ENCODE results near the gene TTC39B.

Gene TTC39B

DNA sequence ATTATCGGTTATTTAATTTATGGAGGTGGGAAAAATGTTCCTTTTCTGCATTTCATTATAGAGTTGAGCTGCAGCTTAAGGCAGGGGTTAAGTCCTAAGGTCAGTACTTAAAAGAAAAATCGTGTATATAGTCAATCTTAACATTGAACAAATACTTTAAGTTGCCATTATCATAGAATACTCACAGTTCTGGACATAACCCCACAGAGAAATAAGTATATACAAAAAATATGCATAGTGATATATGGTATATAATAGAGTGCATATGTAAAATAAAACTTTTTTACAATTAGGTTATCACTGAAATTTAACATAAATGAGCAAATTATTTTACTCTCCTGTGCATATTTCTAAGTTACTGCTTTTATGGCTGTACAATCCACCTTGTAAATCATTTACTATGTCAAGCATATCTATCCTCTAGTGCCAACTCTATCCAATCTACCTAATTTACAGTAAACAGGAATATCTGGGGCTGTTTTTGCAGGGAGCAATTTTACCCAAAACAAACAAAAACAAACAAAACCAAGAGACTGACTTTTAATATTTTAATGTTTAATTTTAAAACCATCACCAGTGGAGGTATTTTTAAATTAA, 28.8 kb downstream of the TTC39B start:
- TF ChIP-seq, protein P1, sequence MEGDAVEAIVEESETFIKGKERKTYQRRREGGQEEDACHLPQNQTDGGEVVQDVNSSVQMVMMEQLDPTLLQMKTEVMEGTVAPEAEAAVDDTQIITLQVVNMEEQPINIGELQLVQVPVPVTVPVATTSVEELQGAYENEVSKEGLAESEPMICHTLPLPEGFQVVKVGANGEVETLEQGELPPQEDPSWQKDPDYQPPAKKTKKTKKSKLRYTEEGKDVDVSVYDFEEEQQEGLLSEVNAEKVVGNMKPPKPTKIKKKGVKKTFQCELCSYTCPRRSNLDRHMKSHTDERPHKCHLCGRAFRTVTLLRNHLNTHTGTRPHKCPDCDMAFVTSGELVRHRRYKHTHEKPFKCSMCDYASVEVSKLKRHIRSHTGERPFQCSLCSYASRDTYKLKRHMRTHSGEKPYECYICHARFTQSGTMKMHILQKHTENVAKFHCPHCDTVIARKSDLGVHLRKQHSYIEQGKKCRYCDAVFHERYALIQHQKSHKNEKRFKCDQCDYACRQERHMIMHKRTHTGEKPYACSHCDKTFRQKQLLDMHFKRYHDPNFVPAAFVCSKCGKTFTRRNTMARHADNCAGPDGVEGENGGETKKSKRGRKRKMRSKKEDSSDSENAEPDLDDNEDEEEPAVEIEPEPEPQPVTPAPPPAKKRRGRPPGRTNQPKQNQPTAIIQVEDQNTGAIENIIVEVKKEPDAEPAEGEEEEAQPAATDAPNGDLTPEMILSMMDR (conservative IDR thresholded peaks at IDR 0.05; ENCODE audit: low read length): no peak
- no peak for DNase-seq (ENCODE audit: low read depth)
- H3K4me3 ChIP-seq (ENCODE audit: low read length): no peak overlapping the region

DNA sequence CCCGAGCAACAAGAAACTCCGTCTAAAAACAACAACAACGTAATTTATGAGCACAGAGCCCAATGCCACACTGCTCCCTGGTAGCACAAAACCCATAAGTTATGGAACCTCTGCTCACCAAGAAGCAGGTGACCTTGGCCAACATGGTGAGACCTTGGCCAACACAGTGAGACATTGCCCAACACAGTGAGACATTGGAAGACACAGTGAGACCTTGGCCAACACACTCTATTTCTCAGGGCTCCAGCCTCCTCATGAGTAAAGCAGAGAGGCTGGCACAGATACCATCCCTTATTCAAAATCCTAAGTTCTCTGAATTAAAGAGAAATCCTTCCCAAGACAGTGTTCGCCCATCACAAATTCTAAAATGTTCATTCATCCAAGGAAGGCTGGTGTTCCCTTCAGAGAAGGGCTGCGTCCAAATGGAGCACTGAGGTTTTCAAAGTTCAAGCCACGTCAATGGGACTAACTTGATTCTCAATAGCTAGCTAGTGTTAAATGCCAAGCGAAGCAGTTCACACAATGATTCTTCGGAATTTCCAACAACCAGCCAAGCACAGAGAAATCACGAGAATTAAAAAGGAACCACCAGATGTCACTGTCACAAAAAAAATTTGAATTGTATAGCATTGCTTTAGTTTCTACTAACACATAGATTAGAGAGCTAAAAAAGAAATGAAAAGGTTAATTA, 29.5 kb downstream of the TTC39B start:
- peak; percentile 31 for DNase-seq (ENCODE audit: low read depth)
- TF ChIP-seq, protein P1 (conservative IDR thresholded peaks at IDR 0.05; ENCODE audit: low read length): peak; percentile 48
- no peak overlapping the region for H3K4me3 ChIP-seq (ENCODE audit: low read length)

DNA sequence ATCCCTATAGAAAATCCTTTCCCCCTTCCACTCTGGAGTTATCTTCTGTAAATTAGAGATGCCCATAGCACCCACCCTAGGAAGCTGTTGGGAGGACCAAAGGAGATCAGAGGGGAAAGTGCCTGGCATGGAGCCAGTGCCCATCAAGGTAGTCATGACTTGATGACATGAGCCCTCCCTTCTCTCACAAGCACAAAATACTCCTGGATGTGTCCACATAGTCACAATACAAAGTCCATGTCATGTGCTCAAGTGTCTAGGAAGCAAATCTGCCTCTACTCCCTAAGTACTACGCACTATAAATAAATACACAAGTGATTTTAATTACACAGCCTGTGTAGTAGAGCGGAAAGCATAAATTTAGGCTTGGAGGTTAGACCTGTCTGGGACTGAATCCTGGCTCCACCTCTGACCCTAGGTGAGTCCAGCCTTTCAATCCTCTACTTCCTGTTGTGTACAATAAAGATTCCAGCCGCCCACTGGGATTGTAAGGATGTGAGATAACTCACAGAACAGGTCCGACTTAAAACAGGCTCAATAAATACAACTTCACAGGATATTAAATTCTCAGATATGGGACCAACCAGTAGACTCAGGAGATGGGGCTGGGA, 30.6 kb downstream of the TTC39B start:
- no peak overlapping the region for H3K4me3 ChIP-seq (ENCODE audit: low read length)
- TF ChIP-seq, protein P1 (conservative IDR thresholded peaks at IDR 0.05; ENCODE audit: low read length): no peak
- DNase-seq (ENCODE audit: low read depth): no peak

- DNase-seq (ENCODE audit: low read depth): no peak
- TF ChIP-seq, protein P1 (conservative IDR thresholded peaks at IDR 0.05; ENCODE audit: low read length): no peak
- H3K4me3 ChIP-seq (ENCODE audit: low read length): no peak overlapping the region
Observed at GRCh38 chr9:15274425-15274824, 32.6 kb downstream of the TTC39B start.

DNA sequence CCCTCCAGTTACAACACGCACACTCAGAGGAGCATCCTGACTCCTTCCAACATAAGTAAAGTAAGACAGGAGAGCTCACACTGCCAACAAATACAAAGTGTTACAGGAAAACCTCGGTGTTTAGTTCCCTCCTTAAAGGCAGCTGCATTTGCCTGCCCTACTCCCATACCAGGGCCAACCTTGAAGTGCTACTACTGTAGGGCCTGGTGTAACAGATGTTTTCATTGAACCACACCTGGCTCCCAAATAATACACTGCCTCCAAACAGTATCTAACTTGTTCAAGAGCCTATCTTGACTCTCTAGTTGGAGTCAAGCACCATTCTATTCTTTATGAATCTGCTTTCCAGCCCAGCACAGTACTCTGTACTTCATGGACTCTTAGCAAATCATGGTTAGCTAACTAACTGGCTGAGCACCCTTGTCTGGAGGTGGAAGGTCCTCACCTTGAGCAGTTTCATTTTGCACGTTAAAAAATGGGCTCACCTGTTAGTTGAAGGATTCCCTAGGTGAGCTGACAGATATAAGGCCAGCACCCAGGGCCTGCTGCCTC, 34.6 kb downstream of the TTC39B start:
- TF ChIP-seq, protein P1 (conservative IDR thresholded peaks at IDR 0.05; ENCODE audit: low read length): no peak
- no peak for DNase-seq (ENCODE audit: low read depth)
- no peak overlapping the region for H3K4me3 ChIP-seq (ENCODE audit: low read length)

DNA sequence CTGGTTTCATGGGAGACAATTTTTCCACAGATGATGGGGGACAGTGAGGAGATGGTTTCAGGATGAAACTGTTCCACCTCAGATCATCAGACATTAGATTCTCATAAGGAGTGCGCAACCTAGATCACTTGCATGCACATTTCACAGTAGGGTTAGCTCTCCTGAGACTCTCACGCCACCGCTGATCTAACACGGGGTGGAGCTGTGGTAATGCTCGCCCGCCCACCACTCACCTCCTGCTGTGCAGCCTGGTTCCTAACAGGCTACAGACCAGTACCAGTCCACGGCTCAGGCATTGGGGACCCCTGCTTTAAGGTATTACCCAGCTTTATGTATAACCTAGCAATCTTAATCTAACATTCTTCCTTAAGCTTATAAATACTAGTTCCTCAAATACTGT, 35.6 kb downstream of the TTC39B start:
- H3K4me3 ChIP-seq (ENCODE audit: low read length): no peak overlapping the region
- no peak for DNase-seq (ENCODE audit: low read depth)
- TF ChIP-seq, protein P1 (conservative IDR thresholded peaks at IDR 0.05; ENCODE audit: low read length): no peak

All from AG10803 (cell line).